Prostate gland (tissue), 2 donors: ENCODE results near the gene ZNF565.
"Not testable (repeated sequence)": the region's sequence is repeated elsewhere in the genome, so short reads cannot be mapped to it uniquely, and the experiment has no call there.

Experiments
- CTCF ChIP-seq, 4 experiments: fragments of 200-600 bp in 2 of 4; fragments of 450-650 bp in 2 of 4; sonication (generic) in 2 of 4; IDR thresholded peaks; 1 replicate in 3 of 4; 2 replicates in 1 of 4; pipeline ENCODE4 v1.5.1; 2016 to 2019; ENCODE audit warnings: antibody characterized with exemption in 4 of 4, mild to moderate bottlenecking in 2 of 4, moderate library complexity in 2 of 4
- POLR2A ChIP-seq: fragments of 450-650 bp; IDR thresholded peaks from one replicate; pipeline ENCODE4 v1.6.1; 2016; ENCODE audit warnings: antibody characterized with exemption, mild to moderate bottlenecking

DNA sequence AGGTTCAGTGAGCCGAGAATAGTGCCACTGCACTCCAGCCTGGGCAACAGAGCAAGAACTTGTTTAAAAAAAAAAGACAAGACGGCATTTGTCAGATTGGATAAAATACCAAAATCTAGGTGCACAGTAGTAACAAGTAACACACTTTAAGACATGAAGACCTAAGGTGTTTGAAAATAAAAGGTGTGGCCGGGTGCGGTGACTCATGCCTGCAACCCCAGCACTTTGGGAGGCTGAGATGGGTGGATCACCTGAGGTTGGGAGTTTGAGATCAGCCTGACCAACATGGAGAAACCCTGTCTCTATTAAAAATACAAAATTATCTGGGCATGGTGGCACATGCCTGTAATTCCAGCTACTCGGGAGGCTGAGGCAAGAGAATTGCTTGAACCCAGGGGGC is 27.7 kb downstream of the ZNF565 start:
- not testable (repeated sequence) for TF ChIP-seq POLR2A; CTCF (IDR thresholded peaks at IDR 0.05)
